PFSK-1 (cell line): ENCODE data around the gene SLC30A9.

ENCODE experiments used
- FOXP2 ChIP-seq: optimal IDR thresholded peaks from 2 replicates; pipeline ENCODE3; 2011; ENCODE audit warnings: borderline replicate concordance, control low read depth, inconsistent platforms; ENCODE audit not compliant: insufficient read depth; ENCODE audit errors: extremely low read length, extremely low read depth
- POLR2AphosphoS5 ChIP-seq: IDR thresholded peaks from 2 replicates; pipeline ENCODE4 v1.6.1; 2012; ENCODE audit warnings: low read depth, mild to moderate bottlenecking, control low read depth, low read length, moderate library complexity
- REST ChIP-seq, 2 experiments: IDR thresholded peaks; 2 replicates each; pipeline versions ENCODE4 v1.6.1 to v1.8.0; 2011 to 2012; ENCODE audit warnings: low read depth in 2 of 2, low read length in 2 of 2, control low read depth in 1 of 2, inconsistent platforms in 1 of 2, mild to moderate bottlenecking in 1 of 2, moderate library complexity in 1 of 2; ENCODE audit not compliant: insufficient read depth in 1 of 2
- SIN3A ChIP-seq: IDR thresholded peaks from 2 replicates; pipeline ENCODE4 v1.6.1; 2012; ENCODE audit warnings: mild to moderate bottlenecking, low read length, moderate library complexity, borderline replicate concordance; ENCODE audit not compliant: insufficient read depth

GRCh38 chr4:42067264-42067663 is 76.9 kb downstream of the SLC30A9 start:
- no peak for TF ChIP-seq POLR2AphosphoS5
- TF ChIP-seq FOXP2 = no peak
- TF ChIP-seq REST (IDR thresholded peaks at IDR 0.05; ENCODE audit: insufficient read depth in 1 of 2, low read depth in 2 of 2, low read length in 2 of 2) = no peak
- no peak for TF ChIP-seq SIN3A
